Neural crest cell (in vitro differentiated cells): ENCODE data around the gene ITGAE. TPM values are rescaled to one million over a fixed set of nuclear protein-coding genes. Genes with fewer than 3 reads are reported as not detected.

Experiments
- DNase-seq: peaks from one replicate; pipeline ENCODE4 v3.0.0; 2021; ENCODE audit warnings: low read depth, mixed read lengths, low spot score
- H3K27ac Mint-ChIP-seq: one replicate; pipeline ENCODE4 v1.8.0; 2021; ENCODE audit warnings: mild to moderate bottlenecking, mixed read lengths; ENCODE audit not compliant: unreplicated experiment
- H3K27me3 Mint-ChIP-seq: 2 replicates; pipeline ENCODE4 v1.8.0; 2021; ENCODE audit warnings: low read depth, mild to moderate bottlenecking, mixed read lengths
- H3K36me3 Mint-ChIP-seq: 2 replicates; pipeline ENCODE4 v1.8.0; 2021; ENCODE audit warnings: low read depth, mild to moderate bottlenecking, mixed read lengths
- H3K4me1 Mint-ChIP-seq: 2 replicates; pipeline ENCODE4 v1.8.0; 2021; ENCODE audit warnings: mixed read lengths
- H3K4me3 Mint-ChIP-seq: one replicate; pipeline ENCODE4 v1.8.0; 2021; ENCODE audit warnings: mild to moderate bottlenecking, mixed read lengths
- H3K9me3 Mint-ChIP-seq: 2 replicates; pipeline ENCODE4 v1.8.0; 2021; ENCODE audit warnings: mixed read lengths
- CTCF ChIP-seq: fragments of 200-600 bp; sonication (generic); conservative IDR thresholded peaks from 2 replicates; pipeline ENCODE4 v1.5.0; 2021; ENCODE audit warnings: antibody characterized with exemption, mild to moderate bottlenecking
- total RNA-seq: library from RNA; stranded (reverse); gene quantifications from 2 replicates; pipeline ENCODE4 v1.2.1, GENCODE V29; 2021

The ITGAE gene
- total RNA-seq, 1 donor from 2014 or later, result 43.1 TPM

- Mint-ChIP-seq H3K27me3 (no peaks in the 10 kb centered on the region), H3K36me3 (peaks cover 2% of the 10 kb centered on the region), H3K9me3 (no peaks in the 10 kb centered on the region), H3K4me3 (no peak overlapping the region), H3K27ac (no peak overlapping the region), H3K4me1 (no peaks in the 10 kb centered on the region)
- no peak for TF ChIP-seq CTCF
- DNase-seq, result no peak
These were observed 1.7 kb upstream of the ITGAE start for GRCh38 chr17:3802461-3803307.

GRCh38 chr17:3801792-3802191, 804 bp upstream of the ITGAE start:
- Mint-ChIP-seq H3K27me3 (no peaks in the 10 kb centered on the region), H3K27ac (no peak overlapping the region), H3K36me3 (peaks cover 2% of the 10 kb centered on the region), H3K4me1 (no peaks in the 10 kb centered on the region), H3K9me3 (no peaks in the 10 kb centered on the region), H3K4me3 (no peak overlapping the region)
- TF ChIP-seq CTCF, result no peak
- no peak for DNase-seq

- no peak for TF ChIP-seq CTCF
- no peak overlapping the region for H3K4me3 Mint-ChIP-seq
- H3K27ac Mint-ChIP-seq, result no peak overlapping the region
- H3K9me3 Mint-ChIP-seq, result no peaks in the 10 kb centered on the region
- no peak for DNase-seq
- H3K36me3 Mint-ChIP-seq, result peaks cover 2% of the 10 kb centered on the region
- no peaks in the 10 kb centered on the region for H3K4me1 Mint-ChIP-seq
- H3K27me3 Mint-ChIP-seq, result no peaks in the 10 kb centered on the region
These were observed 359 bp upstream of the ITGAE start for GRCh38 chr17:3801347-3801746.

GRCh38 chr17:3799181-3799945, 1.6 kb downstream of the ITGAE start:
- TF ChIP-seq CTCF, result no peak
- Mint-ChIP-seq H3K27ac (no peak overlapping the region), H3K4me3 (no peak overlapping the region), H3K36me3 (peaks cover 2% of the 10 kb centered on the region), H3K27me3 (no peaks in the 10 kb centered on the region), H3K4me1 (no peaks in the 10 kb centered on the region), H3K9me3 (no peaks in the 10 kb centered on the region)
- DNase-seq, result no peak

- no peak overlapping the region for H3K4me3 Mint-ChIP-seq
- no peaks in the 10 kb centered on the region for H3K9me3 Mint-ChIP-seq
- H3K36me3 Mint-ChIP-seq, result peaks cover 2% of the 10 kb centered on the region
- DNase-seq, result no peak
- H3K4me1 Mint-ChIP-seq, result no peaks in the 10 kb centered on the region
- no peak overlapping the region for H3K27ac Mint-ChIP-seq
- TF ChIP-seq CTCF, result no peak
- H3K27me3 Mint-ChIP-seq, result no peaks in the 10 kb centered on the region
These were observed 2.5 kb downstream of the ITGAE start for GRCh38 chr17:3798273-3799180.
